Pulmonary artery endothelial cell (primary cell): Measurements from ENCODE around the gene OSGEP. TPM values are rescaled to one million over a fixed set of nuclear protein-coding genes. Genes with fewer than 3 reads are reported as not detected.

Experiments
- DNase-seq: peaks from one replicate; pipeline ENCODE4 v3.0.0-alpha.2; 2011; ENCODE audit warnings: low read depth, low spot score
- total RNA-seq: library from RNA; depleted of rRNA; stranded (reverse); fragments of >200 nt; gene quantifications from 2 replicates; pipeline ENCODE4 v1.2.3, GENCODE V29; 2014

OSGEP gene
- total RNA-seq, 1 donor from 2014 or later: 42.6 TPM

DNA sequence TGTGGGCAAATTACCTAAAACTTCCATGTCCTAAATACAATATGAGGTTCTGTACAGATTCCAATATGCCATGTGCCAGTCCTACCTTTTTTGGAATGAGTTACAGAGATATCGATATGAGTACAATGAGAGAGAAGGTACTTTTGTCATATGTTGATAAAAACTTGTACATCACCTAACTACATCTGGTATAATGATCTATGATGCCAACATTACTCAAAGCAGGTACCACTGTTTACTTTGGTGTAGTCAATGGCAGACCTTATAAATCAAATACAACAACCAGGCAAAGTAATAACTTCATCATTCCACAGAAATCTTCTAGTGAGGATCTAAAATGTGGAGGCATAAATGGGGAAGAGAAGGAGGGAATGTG lies 54.0 kb downstream of the OSGEP start:
- DNase-seq: no peak

DNA sequence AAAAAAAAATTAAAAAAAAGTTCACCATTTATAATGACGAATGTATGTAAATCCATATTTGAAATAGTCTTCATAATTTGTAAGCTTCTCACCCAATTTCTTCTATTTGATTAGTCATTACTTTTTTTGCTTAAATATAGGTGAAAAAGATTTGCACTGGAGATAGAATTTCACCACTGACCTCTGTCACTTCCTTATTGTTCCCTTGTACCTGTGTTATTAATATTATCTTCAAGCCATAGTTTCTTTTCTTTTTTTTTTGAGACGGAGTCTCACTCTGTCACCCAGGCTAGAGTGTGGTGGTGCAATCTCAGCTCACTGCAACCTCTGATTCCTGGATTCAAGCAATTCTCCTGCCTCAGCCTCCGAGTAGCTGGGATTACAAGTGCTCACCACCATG lies 57.1 kb downstream of the OSGEP start:
- DNase-seq: no peak

Other genes starting within 250 kb of the OSGEP start
- gene OR11H6, start 231.1 kb downstream of the OSGEP start, total RNA-seq: not detected in 2 replicates
- gene OR11H7, start 225.8 kb downstream of the OSGEP start, total RNA-seq: not detected in 2 replicates
- gene OR11H4, start 215.5 kb downstream of the OSGEP start, total RNA-seq: not detected in 2 replicates
- 16.8 and 30.2 TPM in 2 replicates for gene TTC5, start 148.9 kb downstream of the OSGEP start, total RNA-seq
- 26.7 and 49.1 TPM in 2 replicates for gene CCNB1IP1, start 121.5 kb downstream of the OSGEP start, total RNA-seq
- 9.0 and 14.1 TPM in 2 replicates for gene PARP2, start 111.2 kb downstream of the OSGEP start, total RNA-seq
- gene TEP1, start 41.3 kb downstream of the OSGEP start, total RNA-seq: 16.6 and 28.2 TPM in 2 replicates
- gene KLHL33, start 18.6 kb downstream of the OSGEP start, total RNA-seq: under 0.01 and 0.04 TPM in 2 replicates
- 128 and 143 TPM in 2 replicates for gene APEX1, start 414 bp upstream of the OSGEP start, total RNA-seq
- 21.0 and 22.0 TPM in 2 replicates for gene PIP4P1, start 6.6 kb upstream of the OSGEP start, total RNA-seq
- gene PNP, start 14.6 kb upstream of the OSGEP start, total RNA-seq: 219 and 286 TPM in 2 replicates
- 0.33 TPM in 1 of 2 replicates, not detected in the other for gene RNASE10, start 50.7 kb upstream of the OSGEP start, total RNA-seq
- gene RNASE9, start 106.2 kb upstream of the OSGEP start, total RNA-seq: not detected in 2 replicates
- gene RNASE11, start 133.2 kb upstream of the OSGEP start, total RNA-seq: not detected in 2 replicates
- gene RNASE12, start 136.6 kb upstream of the OSGEP start, total RNA-seq: not detected in 2 replicates
- not detected in 2 replicates for gene OR6S1, start 186.9 kb upstream of the OSGEP start, total RNA-seq
- gene RNASE4, start 229.7 kb upstream of the OSGEP start, total RNA-seq: 4.2 and 18.6 TPM in 2 replicates
- 4.2 and 6.9 TPM in 2 replicates for gene ANG, start 234.0 kb upstream of the OSGEP start, total RNA-seq